ENCODE data around the gene C15orf40.
"Not testable (repeated sequence)": the region's sequence is repeated elsewhere in the genome, so short reads cannot be mapped to it uniquely, and the experiment has no call there.

C15orf40 gene

GRCh38 chr15:83011271-83012075 lies at the start of gene C15orf40:
TSS of gene C15orf40 (minus strand) at chr15:83011639. CDS start at chr15:83011607, 32 bp downstream.
- peak; percentile 76 for DNase-seq

GRCh38 chr15:83057696-83058376 lies 46.4 kb upstream of the C15orf40 start:
- no peak for DNase-seq

GRCh38 chr15:83057002-83057401 lies 45.6 kb upstream of the C15orf40 start:
- no peak for DNase-seq

- no peak for DNase-seq
Observed at GRCh38 chr15:83053151-83053550, 41.7 kb upstream of the C15orf40 start.

- no peak for DNase-seq
Observed at GRCh38 chr15:83046558-83047127, 35.2 kb upstream of the C15orf40 start.

GRCh38 chr15:83044156-83044555 lies 32.7 kb upstream of the C15orf40 start:
- no peak for DNase-seq

GRCh38 chr15:83039206-83039605 lies 27.8 kb upstream of the C15orf40 start:
- DNase-seq: no peak

- DNase-seq: no peak
Observed at GRCh38 chr15:83036253-83036652, 24.8 kb upstream of the C15orf40 start.

GRCh38 chr15:83031234-83031633 lies 19.8 kb upstream of the C15orf40 start:
- DNase-seq: not testable (repeated sequence)

GRCh38 chr15:83030021-83030420 lies 18.6 kb upstream of the C15orf40 start:
- no peak for DNase-seq

- DNase-seq: no peak
Observed at GRCh38 chr15:83018436-83018835, 7.0 kb upstream of the C15orf40 start.

- DNase-seq: no peak
Observed at GRCh38 chr15:83016906-83017305, 5.5 kb upstream of the C15orf40 start.

- DNase-seq: no peak
Observed at GRCh38 chr15:83015361-83015760, 3.9 kb upstream of the C15orf40 start.

- DNase-seq: no peak
Observed at GRCh38 chr15:83014205-83014653, 2.8 kb upstream of the C15orf40 start.

GRCh38 chr15:83012636-83013035 lies 1.2 kb upstream of the C15orf40 start:
- no peak for DNase-seq

- no peak for DNase-seq
Observed at GRCh38 chr15:83012076-83012426, 612 bp upstream of the C15orf40 start.

GRCh38 chr15:83010709-83011270 lies 649 bp downstream of the C15orf40 start:
- DNase-seq: no peak

- DNase-seq: not testable (repeated sequence)
Observed at GRCh38 chr15:83000672-83001031, 10.8 kb downstream of the C15orf40 start.

- peak; percentile 19 for DNase-seq
Observed at GRCh38 chr15:82999905-83000671, 11.4 kb downstream of the C15orf40 start.

- no peak for DNase-seq
Observed at GRCh38 chr15:82999426-82999825, 12.0 kb downstream of the C15orf40 start.

- no peak for DNase-seq
Observed at GRCh38 chr15:82995938-82996337, 15.5 kb downstream of the C15orf40 start.

- no peak for DNase-seq
Observed at GRCh38 chr15:82995076-82995475, 16.4 kb downstream of the C15orf40 start.

GRCh38 chr15:82993144-82993543 lies 18.3 kb downstream of the C15orf40 start:
- no peak for DNase-seq

Measured in amniotic stem cell (primary cell).